Measurements from ENCODE around the gene UBE2J2. TPM values are rescaled to one million over a fixed set of nuclear protein-coding genes. Genes with fewer than 3 reads are reported as not detected.

UBE2J2 gene
- total RNA-seq, 6 experiments from 2014 or later, result 56.2 to 67.9 (median 61.1) TPM

DNA sequence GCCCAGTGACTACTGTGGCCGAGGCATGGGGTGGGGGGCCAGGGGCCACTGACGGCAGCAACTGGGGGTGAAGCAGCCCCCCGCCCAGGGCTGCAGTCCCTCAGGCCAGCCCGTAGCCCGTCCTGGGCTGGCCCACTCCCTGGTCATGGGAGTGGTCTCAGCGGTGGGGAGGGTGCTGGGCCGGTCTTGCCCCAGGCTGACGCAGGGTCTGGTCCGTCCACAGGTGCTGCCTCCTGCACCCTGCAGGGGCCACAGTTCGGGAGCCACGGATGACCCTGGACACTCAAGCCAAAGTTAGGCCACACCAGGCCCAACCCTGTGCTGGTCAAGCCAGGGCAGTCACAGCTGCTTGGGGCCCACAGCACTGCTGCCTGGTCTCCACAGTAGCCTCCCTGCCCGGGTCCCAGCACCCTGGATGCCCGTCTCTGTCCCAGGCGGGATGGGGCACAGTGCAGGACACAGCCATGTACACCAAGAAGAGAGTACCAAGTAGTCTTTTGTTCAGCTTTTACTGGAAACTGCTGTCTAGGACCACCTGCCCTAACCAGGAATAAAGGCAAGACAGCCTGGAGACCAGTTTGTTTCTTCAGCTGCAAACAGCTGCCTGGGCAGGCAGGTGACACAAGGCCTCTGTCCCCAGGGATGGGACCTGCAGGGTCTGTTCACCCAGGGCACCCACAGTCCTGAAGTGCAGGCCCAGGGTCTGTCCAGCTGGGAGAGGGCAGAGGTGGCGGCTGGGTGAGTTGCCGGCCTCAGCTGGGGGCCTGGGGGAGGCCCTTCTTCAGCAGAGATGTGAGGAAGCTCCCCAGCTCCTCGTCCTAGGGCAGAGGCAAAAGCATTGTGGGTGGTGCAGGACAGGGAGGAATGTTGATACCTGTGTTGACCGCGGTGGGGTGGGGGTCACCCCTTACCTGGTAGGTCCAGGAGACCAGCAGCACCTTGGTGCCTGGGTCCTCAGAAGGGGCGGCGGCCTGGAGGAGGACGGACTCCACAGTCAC lies 37.8 kb upstream of the UBE2J2 start:
- Mint-ChIP-seq H3K4me3 (no peak overlapping the region), H3K36me3 (ENCODE audit: low read depth) (no peaks in the 10 kb centered on the region; the same call in 1 of the 2 replicates), H3K27ac (no peak overlapping the region), H3K4me1 (ENCODE audit: low read depth) (peaks cover 8% of the 10 kb centered on the region), H3K9me3 (no peaks in the 10 kb centered on the region), H3K27me3 (ENCODE audit: insufficient read depth) (peaks cover 7% of the 10 kb centered on the region)
- DNase-seq, result no peak
- TF ChIP-seq, protein P1, sequence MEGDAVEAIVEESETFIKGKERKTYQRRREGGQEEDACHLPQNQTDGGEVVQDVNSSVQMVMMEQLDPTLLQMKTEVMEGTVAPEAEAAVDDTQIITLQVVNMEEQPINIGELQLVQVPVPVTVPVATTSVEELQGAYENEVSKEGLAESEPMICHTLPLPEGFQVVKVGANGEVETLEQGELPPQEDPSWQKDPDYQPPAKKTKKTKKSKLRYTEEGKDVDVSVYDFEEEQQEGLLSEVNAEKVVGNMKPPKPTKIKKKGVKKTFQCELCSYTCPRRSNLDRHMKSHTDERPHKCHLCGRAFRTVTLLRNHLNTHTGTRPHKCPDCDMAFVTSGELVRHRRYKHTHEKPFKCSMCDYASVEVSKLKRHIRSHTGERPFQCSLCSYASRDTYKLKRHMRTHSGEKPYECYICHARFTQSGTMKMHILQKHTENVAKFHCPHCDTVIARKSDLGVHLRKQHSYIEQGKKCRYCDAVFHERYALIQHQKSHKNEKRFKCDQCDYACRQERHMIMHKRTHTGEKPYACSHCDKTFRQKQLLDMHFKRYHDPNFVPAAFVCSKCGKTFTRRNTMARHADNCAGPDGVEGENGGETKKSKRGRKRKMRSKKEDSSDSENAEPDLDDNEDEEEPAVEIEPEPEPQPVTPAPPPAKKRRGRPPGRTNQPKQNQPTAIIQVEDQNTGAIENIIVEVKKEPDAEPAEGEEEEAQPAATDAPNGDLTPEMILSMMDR (IDR thresholded peaks at IDR 0.05), result no peak

DNA sequence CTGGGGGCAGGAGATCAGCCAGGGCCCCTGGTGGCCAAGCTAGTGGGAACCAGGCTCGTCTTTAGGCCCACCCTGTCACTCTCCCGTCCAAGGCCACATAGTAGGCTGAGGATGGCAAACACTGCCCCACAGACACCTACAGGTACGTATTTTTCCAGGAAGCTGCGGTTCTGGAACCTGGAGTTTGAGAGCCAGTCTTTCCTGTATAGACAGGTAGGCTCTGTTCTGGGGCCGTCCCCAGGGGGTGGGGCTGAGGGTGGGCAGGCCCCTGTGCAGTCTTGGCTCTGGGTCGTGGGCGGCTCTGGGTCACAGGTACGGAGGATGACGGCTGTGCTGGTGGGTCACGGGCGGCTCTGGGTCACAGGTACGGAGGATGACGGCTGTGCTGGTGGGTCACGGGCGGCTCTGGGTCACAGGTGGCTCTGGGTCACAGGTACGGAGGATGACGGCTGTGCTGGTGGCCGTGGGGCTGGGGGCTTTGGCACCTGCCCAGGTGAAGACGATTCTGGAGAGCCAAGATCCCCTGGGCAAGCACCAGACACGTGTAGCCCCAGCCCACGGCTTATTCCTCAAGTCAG lies 36.9 kb upstream of the UBE2J2 start:
- no peak overlapping the region; the same call in 1 of the 2 replicates for H3K4me3 Mint-ChIP-seq
- DNase-seq, result no peak
- no peak overlapping the region for H3K27ac Mint-ChIP-seq
- H3K36me3 Mint-ChIP-seq (ENCODE audit: low read depth), result no peaks in the 10 kb centered on the region; the same call in 1 of the 2 replicates
- H3K4me1 Mint-ChIP-seq (ENCODE audit: low read depth), result peaks cover 16% of the 10 kb centered on the region
- TF ChIP-seq, protein P1 (IDR thresholded peaks at IDR 0.05), result no peak
- no peaks in the 10 kb centered on the region for H3K9me3 Mint-ChIP-seq
- peaks cover 6% of the 10 kb centered on the region for H3K27me3 Mint-ChIP-seq (ENCODE audit: insufficient read depth)

DNA sequence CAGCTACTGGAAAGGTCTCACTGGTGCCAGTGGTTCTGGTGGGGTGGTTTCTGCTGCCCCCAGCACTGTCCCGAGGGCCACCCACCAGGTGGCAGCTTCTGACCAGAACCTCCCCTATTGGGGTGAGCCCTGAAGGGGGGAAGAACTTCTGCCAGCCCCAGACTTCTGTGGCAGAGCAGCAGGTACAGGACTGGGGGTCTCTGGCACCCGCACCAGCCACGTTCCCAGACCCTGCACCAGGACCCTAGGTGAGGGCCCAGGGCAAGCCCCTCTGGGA lies 36.4 kb upstream of the UBE2J2 start:
- H3K27ac Mint-ChIP-seq, result no peak overlapping the region
- peaks cover 18% of the 10 kb centered on the region for H3K4me1 Mint-ChIP-seq (ENCODE audit: low read depth)
- H3K4me3 Mint-ChIP-seq, result peak overlapping the region; percentile 82
- H3K36me3 Mint-ChIP-seq (ENCODE audit: low read depth), result no peaks in the 10 kb centered on the region; the same call in 1 of the 2 replicates
- TF ChIP-seq, protein P1 (IDR thresholded peaks at IDR 0.05), result peak; percentile 9; the same call in 1 of the 2 replicates
- no peak for DNase-seq
- H3K27me3 Mint-ChIP-seq (ENCODE audit: insufficient read depth), result peaks cover 6% of the 10 kb centered on the region
- no peaks in the 10 kb centered on the region for H3K9me3 Mint-ChIP-seq

DNA sequence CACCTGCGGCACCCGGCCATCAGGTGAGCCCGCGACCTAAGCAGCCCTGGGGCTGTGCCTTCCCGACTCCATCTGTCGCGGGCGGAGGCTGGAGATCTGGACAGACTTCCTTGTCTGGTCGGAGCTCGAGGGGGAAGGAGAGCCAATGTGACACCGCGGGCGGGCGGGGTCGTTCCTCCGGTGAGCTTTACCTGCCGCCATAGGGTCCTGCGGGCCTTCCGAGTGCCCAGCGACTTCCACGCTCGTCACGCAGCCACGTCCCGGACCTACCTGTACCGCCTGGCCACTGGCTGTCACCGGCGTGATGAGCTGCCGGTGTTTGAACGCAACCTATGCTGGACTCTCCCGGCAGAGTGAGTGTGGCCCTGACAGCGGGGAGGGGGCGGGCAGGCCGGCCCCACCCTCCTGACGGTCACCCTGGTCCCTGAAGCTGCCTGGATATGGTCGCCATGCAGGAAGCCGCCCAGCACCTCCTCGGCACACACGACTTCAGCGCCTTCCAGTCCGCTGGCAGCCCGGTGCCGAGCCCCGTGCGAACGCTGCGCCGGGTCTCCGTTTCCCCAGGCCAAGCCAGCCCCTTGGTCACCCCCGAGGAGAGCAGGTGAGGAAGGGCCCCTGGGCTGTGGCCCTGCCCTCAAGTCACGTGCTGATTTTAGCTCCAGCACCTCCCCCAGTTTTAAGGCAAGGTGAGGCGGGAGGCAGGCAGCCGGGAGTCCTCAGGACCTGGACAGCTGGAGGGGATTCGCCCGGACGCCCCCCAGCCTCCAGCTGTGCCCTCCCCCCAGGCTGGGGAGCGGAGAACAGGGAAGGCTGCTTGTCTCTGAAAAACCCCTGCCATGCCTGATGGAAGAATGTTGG lies 35.8 kb upstream of the UBE2J2 start:
- peak overlapping the region; percentile 45 for H3K27ac Mint-ChIP-seq
- no peak for DNase-seq
- H3K27me3 Mint-ChIP-seq (ENCODE audit: insufficient read depth), result peaks cover 3% of the 10 kb centered on the region
- H3K9me3 Mint-ChIP-seq, result no peaks in the 10 kb centered on the region
- H3K36me3 Mint-ChIP-seq (ENCODE audit: low read depth), result no peaks in the 10 kb centered on the region; the same call in 1 of the 2 replicates
- peaks cover 24% of the 10 kb centered on the region for H3K4me1 Mint-ChIP-seq (ENCODE audit: low read depth)
- TF ChIP-seq, protein P1 (IDR thresholded peaks at IDR 0.05), result no peak
- H3K4me3 Mint-ChIP-seq, result peak overlapping the region; percentile 82

DNA sequence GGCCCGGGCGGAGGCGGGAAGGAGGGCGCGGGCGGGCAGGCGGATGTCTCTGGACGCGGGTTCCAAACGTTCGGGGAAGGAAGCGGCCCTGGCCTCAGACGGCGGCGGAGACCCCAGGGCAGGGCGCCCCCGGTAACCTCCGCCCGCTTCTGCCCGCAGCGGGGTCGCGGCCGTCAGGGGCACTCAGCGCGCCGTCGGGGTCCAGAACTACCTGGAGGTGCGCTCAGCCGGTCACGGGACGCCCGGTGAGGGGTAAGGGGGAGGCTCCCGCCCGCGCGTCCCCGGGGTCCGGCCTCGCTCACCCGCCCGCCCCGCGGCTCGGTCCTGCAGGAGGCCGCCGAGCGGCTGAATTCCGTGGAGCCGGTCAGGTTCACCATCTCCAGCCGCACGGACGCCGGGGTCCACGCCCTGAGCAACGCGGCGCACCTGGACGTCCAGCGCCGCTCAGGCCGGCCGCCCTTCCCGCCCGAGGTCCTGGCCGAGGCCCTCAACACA lies 35.1 kb upstream of the UBE2J2 start:
- DNase-seq, result no peak
- Mint-ChIP-seq H3K4me3 (peak overlapping the region; percentile 82), H3K27me3 (ENCODE audit: insufficient read depth) (peaks cover 3% of the 10 kb centered on the region), H3K36me3 (ENCODE audit: low read depth) (no peaks in the 10 kb centered on the region; the same call in 1 of the 2 replicates), H3K4me1 (ENCODE audit: low read depth) (peaks cover 26% of the 10 kb centered on the region), H3K27ac (peak overlapping the region; percentile 77), H3K9me3 (no peaks in the 10 kb centered on the region)
- TF ChIP-seq, protein P1 (IDR thresholded peaks at IDR 0.05), result no peak

Measured in HFFc6 (cell line).